ENCODE measurements around the gene OVCH1.

Gene OVCH1

GRCh38 chr12:29492891-29493290 lies 4.6 kb downstream of the OVCH1 start:
- Histone ChIP-seq H3K27me3 (ENCODE audit: insufficient read depth, low read length, poor library complexity) (no peaks in the 10 kb centered on the region), H4K8ac (ENCODE audit: low read depth, low read length) (no peak overlapping the region), H3K4me3 (ENCODE audit: low read length) (no peak overlapping the region), H2BK120ac (ENCODE audit: low read depth, low read length) (no peak overlapping the region), H3K23ac (ENCODE audit: low read length) (no peak overlapping the region), H3K79me2 (ENCODE audit: control insufficient read depth, insufficient read depth, low read length) (no peaks in the 10 kb centered on the region), H3K56ac (ENCODE audit: low read length) (no peak overlapping the region), H3K27ac (ENCODE audit: low read depth, low read length) (no peak overlapping the region), H3K18ac (ENCODE audit: low read length) (no peak overlapping the region), H3K4ac (ENCODE audit: low read depth, low read length) (no peak overlapping the region), H3K36me3 (ENCODE audit: control insufficient read depth, insufficient read depth, low read length) (no peaks in the 10 kb centered on the region), H2AK5ac (ENCODE audit: low read length) (no peak overlapping the region), H2BK15ac (replicated peaks; ENCODE audit: low read depth) (no peak overlapping the region), H4K5ac (ENCODE audit: low read length) (no peak overlapping the region), H3K4me2 (ENCODE audit: low read length) (no peak overlapping the region), H3K9ac (ENCODE audit: low read length) (no peak overlapping the region), H2BK5ac (ENCODE audit: low read length) (no peak overlapping the region), H3K4me1 (ENCODE audit: control insufficient read depth, low read depth, low read length) (no peaks in the 10 kb centered on the region), H3K79me1 (ENCODE audit: low read length) (no peaks in the 10 kb centered on the region)
- no CpG with 5 or more reads among the region's 6 CpGs for WGBS (ENCODE audit: extremely low coverage, insufficient coverage, low lambda C conversion rate)
- DNase-seq = no peak

GRCh38 chr12:29486972-29487371 lies 10.5 kb downstream of the OVCH1 start:
- no peak overlapping the region for H2BK15ac ChIP-seq (replicated peaks; ENCODE audit: low read depth)
- no peaks in the 10 kb centered on the region for H3K79me2 ChIP-seq (ENCODE audit: control insufficient read depth, insufficient read depth, low read length)
- no peak for DNase-seq
- no peak overlapping the region for H3K23ac ChIP-seq (ENCODE audit: low read length)
- WGBS (ENCODE audit: extremely low coverage, insufficient coverage, low lambda C conversion rate) = no CpG with 5 or more reads among the region's 2 CpGs
- no peak overlapping the region for H2AK5ac ChIP-seq (ENCODE audit: low read length)
- H2BK120ac ChIP-seq (ENCODE audit: low read depth, low read length) = no peak overlapping the region
- no peaks in the 10 kb centered on the region for H3K79me1 ChIP-seq (ENCODE audit: low read length)
- no peak overlapping the region for H4K5ac ChIP-seq (ENCODE audit: low read length)
- no peak overlapping the region for H3K56ac ChIP-seq (ENCODE audit: low read length)
- no peak overlapping the region for H2BK5ac ChIP-seq (ENCODE audit: low read length)
- no peak overlapping the region for H3K18ac ChIP-seq (ENCODE audit: low read length)
- no peak overlapping the region for H3K27ac ChIP-seq (ENCODE audit: low read depth, low read length)
- H3K9ac ChIP-seq (ENCODE audit: low read length) = no peak overlapping the region
- H3K36me3 ChIP-seq (ENCODE audit: control insufficient read depth, insufficient read depth, low read length) = no peaks in the 10 kb centered on the region
- no peaks in the 10 kb centered on the region for H3K27me3 ChIP-seq (ENCODE audit: insufficient read depth, low read length, poor library complexity)
- H3K4me2 ChIP-seq (ENCODE audit: low read length) = no peak overlapping the region
- H4K8ac ChIP-seq (ENCODE audit: low read depth, low read length) = no peak overlapping the region
- no peak overlapping the region for H3K4ac ChIP-seq (ENCODE audit: low read depth, low read length)
- H3K4me1 ChIP-seq (ENCODE audit: control insufficient read depth, low read depth, low read length) = no peaks in the 10 kb centered on the region
- H3K4me3 ChIP-seq (ENCODE audit: low read length) = no peak overlapping the region

GRCh38 chr12:29463198-29463597 lies 34.3 kb downstream of the OVCH1 start:
- Histone ChIP-seq H3K4me3 (ENCODE audit: low read length) (no peak overlapping the region), H3K79me2 (ENCODE audit: control insufficient read depth, insufficient read depth, low read length) (no peaks in the 10 kb centered on the region), H2BK120ac (ENCODE audit: low read depth, low read length) (no peak overlapping the region), H4K8ac (ENCODE audit: low read depth, low read length) (no peak overlapping the region), H2AK5ac (ENCODE audit: low read length) (no peak overlapping the region), H3K4me2 (ENCODE audit: low read length) (no peak overlapping the region), H3K36me3 (ENCODE audit: control insufficient read depth, insufficient read depth, low read length) (no peaks in the 10 kb centered on the region), H3K27ac (ENCODE audit: low read depth, low read length) (no peak overlapping the region), H3K4ac (ENCODE audit: low read depth, low read length) (no peak overlapping the region), H3K18ac (ENCODE audit: low read length) (no peak overlapping the region), H4K5ac (ENCODE audit: low read length) (no peak overlapping the region), H3K4me1 (ENCODE audit: control insufficient read depth, low read depth, low read length) (no peaks in the 10 kb centered on the region), H2BK5ac (ENCODE audit: low read length) (no peak overlapping the region), H3K23ac (ENCODE audit: low read length) (no peak overlapping the region), H3K27me3 (ENCODE audit: insufficient read depth, low read length, poor library complexity) (no peaks in the 10 kb centered on the region), H3K79me1 (ENCODE audit: low read length) (no peaks in the 10 kb centered on the region), H2BK15ac (replicated peaks; ENCODE audit: low read depth) (no peak overlapping the region), H3K56ac (ENCODE audit: low read length) (no peak overlapping the region), H3K9ac (ENCODE audit: low read length) (no peak overlapping the region)
- no peak for DNase-seq
- no CpG with 5 or more reads among the region's 4 CpGs for WGBS (ENCODE audit: extremely low coverage, insufficient coverage, low lambda C conversion rate)

- Histone ChIP-seq H3K27me3 (ENCODE audit: insufficient read depth, low read length, poor library complexity) (no peaks in the 10 kb centered on the region), H3K9ac (ENCODE audit: low read length) (no peak overlapping the region), H3K18ac (ENCODE audit: low read length) (no peak overlapping the region), H3K27ac (ENCODE audit: low read depth, low read length) (no peak overlapping the region), H2BK120ac (ENCODE audit: low read depth, low read length) (no peak overlapping the region), H2BK5ac (ENCODE audit: low read length) (no peak overlapping the region), H2BK15ac (replicated peaks; ENCODE audit: low read depth) (no peak overlapping the region), H3K36me3 (ENCODE audit: control insufficient read depth, insufficient read depth, low read length) (no peaks in the 10 kb centered on the region), H3K4me1 (ENCODE audit: control insufficient read depth, low read depth, low read length) (no peaks in the 10 kb centered on the region), H3K4ac (ENCODE audit: low read depth, low read length) (no peak overlapping the region), H2AK5ac (ENCODE audit: low read length) (no peak overlapping the region), H4K8ac (ENCODE audit: low read depth, low read length) (no peak overlapping the region), H3K23ac (ENCODE audit: low read length) (no peak overlapping the region), H3K79me2 (ENCODE audit: control insufficient read depth, insufficient read depth, low read length) (no peaks in the 10 kb centered on the region), H4K5ac (ENCODE audit: low read length) (no peak overlapping the region), H3K4me2 (ENCODE audit: low read length) (no peak overlapping the region), H3K79me1 (ENCODE audit: low read length) (no peaks in the 10 kb centered on the region), H3K56ac (ENCODE audit: low read length) (no peak overlapping the region), H3K4me3 (ENCODE audit: low read length) (no peak overlapping the region)
- DNase-seq = no peak
- WGBS (ENCODE audit: extremely low coverage, insufficient coverage, low lambda C conversion rate) = no CpG with 5 or more reads among the region's 2 CpGs
Observed at GRCh38 chr12:29460082-29460481, 37.4 kb downstream of the OVCH1 start.

GRCh38 chr12:29455087-29455486 lies 42.4 kb downstream of the OVCH1 start:
- no peaks in the 10 kb centered on the region for H3K36me3 ChIP-seq (ENCODE audit: control insufficient read depth, insufficient read depth, low read length)
- H3K27me3 ChIP-seq (ENCODE audit: insufficient read depth, low read length, poor library complexity) = no peaks in the 10 kb centered on the region
- no peak overlapping the region for H3K23ac ChIP-seq (ENCODE audit: low read length)
- H3K4me2 ChIP-seq (ENCODE audit: low read length) = no peak overlapping the region
- H3K79me2 ChIP-seq (ENCODE audit: control insufficient read depth, insufficient read depth, low read length) = no peaks in the 10 kb centered on the region
- no peak overlapping the region for H3K18ac ChIP-seq (ENCODE audit: low read length)
- no peak overlapping the region for H2BK120ac ChIP-seq (ENCODE audit: low read depth, low read length)
- H3K27ac ChIP-seq (ENCODE audit: low read depth, low read length) = no peak overlapping the region
- DNase-seq = no peak
- no peaks in the 10 kb centered on the region for H3K4me1 ChIP-seq (ENCODE audit: control insufficient read depth, low read depth, low read length)
- H4K8ac ChIP-seq (ENCODE audit: low read depth, low read length) = no peak overlapping the region
- no peak overlapping the region for H3K4ac ChIP-seq (ENCODE audit: low read depth, low read length)
- H3K56ac ChIP-seq (ENCODE audit: low read length) = no peak overlapping the region
- WGBS (ENCODE audit: extremely low coverage, insufficient coverage, low lambda C conversion rate) = no CpG with 5 or more reads among the region's 1 CpG
- H3K9ac ChIP-seq (ENCODE audit: low read length) = no peak overlapping the region
- no peak overlapping the region for H3K4me3 ChIP-seq (ENCODE audit: low read length)
- no peak overlapping the region for H4K5ac ChIP-seq (ENCODE audit: low read length)
- no peak overlapping the region for H2AK5ac ChIP-seq (ENCODE audit: low read length)
- no peak overlapping the region for H2BK15ac ChIP-seq (replicated peaks; ENCODE audit: low read depth)
- no peaks in the 10 kb centered on the region for H3K79me1 ChIP-seq (ENCODE audit: low read length)
- no peak overlapping the region for H2BK5ac ChIP-seq (ENCODE audit: low read length)

GRCh38 chr12:29451888-29452287 lies 45.6 kb downstream of the OVCH1 start:
- Histone ChIP-seq H3K4ac (ENCODE audit: low read depth, low read length) (no peak overlapping the region), H3K79me1 (ENCODE audit: low read length) (no peaks in the 10 kb centered on the region), H3K4me3 (ENCODE audit: low read length) (no peak overlapping the region), H3K79me2 (ENCODE audit: control insufficient read depth, insufficient read depth, low read length) (no peaks in the 10 kb centered on the region), H2BK5ac (ENCODE audit: low read length) (no peak overlapping the region), H2BK15ac (replicated peaks; ENCODE audit: low read depth) (no peak overlapping the region), H3K9ac (ENCODE audit: low read length) (no peak overlapping the region), H2AK5ac (ENCODE audit: low read length) (no peak overlapping the region), H3K27me3 (ENCODE audit: insufficient read depth, low read length, poor library complexity) (no peaks in the 10 kb centered on the region), H3K4me1 (ENCODE audit: control insufficient read depth, low read depth, low read length) (no peaks in the 10 kb centered on the region), H3K27ac (ENCODE audit: low read depth, low read length) (no peak overlapping the region), H4K8ac (ENCODE audit: low read depth, low read length) (no peak overlapping the region), H2BK120ac (ENCODE audit: low read depth, low read length) (no peak overlapping the region), H3K36me3 (ENCODE audit: control insufficient read depth, insufficient read depth, low read length) (no peaks in the 10 kb centered on the region), H3K4me2 (ENCODE audit: low read length) (no peak overlapping the region), H3K23ac (ENCODE audit: low read length) (no peak overlapping the region), H4K5ac (ENCODE audit: low read length) (no peak overlapping the region), H3K56ac (ENCODE audit: low read length) (no peak overlapping the region), H3K18ac (ENCODE audit: low read length) (no peak overlapping the region)
- no peak for DNase-seq
- no CpG with 5 or more reads among the region's 2 CpGs for WGBS (ENCODE audit: extremely low coverage, insufficient coverage, low lambda C conversion rate)
